Fibroblast of peridontal ligament (primary cell): Measurements from ENCODE around the gene CGB1.

Experiments
- DNase-seq: peaks from one replicate; pipeline ENCODE4 v3.0.0-alpha.2; 2010; ENCODE audit errors: extremely low read depth

CGB1 gene

DNA sequence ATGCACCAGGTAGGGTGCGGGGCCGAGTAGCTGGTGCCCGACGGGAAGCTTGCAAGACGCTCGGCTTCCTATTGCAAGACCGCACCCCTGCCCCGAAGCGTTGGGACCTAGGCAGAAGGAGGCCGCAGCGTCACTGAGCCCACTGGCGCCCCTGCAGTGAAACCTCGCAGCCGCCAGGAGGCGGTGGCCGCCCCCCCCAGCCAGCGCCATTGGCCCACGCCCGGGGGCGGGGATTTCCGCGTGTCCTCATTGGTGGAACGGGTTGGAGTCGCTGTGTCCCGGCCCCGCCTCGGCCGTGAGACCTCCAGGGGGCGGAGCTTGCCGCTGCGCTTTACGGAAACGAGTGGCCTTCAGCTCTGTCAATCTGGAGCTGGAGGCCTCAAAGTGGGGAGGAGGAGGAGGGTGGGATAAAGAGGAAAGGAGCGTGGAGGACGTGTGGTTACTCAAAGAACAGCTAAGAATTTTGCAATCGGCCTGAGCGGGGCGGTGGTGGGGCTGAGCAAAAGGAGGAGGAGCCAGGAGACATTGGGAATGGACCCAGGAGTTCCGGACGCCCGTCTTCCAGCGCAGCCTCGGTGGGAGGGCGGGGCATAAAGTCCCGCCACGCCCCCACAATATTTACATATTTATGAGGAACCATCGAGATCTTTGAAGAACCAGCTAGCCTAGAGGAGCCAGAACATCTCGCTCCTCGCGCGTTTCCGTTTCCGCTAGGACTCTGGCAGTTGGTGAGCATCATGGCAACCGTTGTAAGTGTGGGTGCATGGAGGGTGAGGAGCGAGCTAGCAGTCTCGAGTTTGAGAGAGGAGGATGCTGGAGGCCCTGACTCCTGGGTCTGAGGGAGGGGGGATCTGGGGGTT is 43.3 kb downstream of the CGB1 start, which contains the start of the genes GYS1 and RUVBL2:
GYS1 (minus strand) TSS at position 135 of the 860 bp plus-strand sequence. CDS start 197 bp downstream, outside the sequence.
RUVBL2 (plus strand) TSS at position 713 of the 860 bp plus-strand sequence; CDS start at position 738, 25 bp downstream.
- DNase-seq = peak; percentile 99

DNA sequence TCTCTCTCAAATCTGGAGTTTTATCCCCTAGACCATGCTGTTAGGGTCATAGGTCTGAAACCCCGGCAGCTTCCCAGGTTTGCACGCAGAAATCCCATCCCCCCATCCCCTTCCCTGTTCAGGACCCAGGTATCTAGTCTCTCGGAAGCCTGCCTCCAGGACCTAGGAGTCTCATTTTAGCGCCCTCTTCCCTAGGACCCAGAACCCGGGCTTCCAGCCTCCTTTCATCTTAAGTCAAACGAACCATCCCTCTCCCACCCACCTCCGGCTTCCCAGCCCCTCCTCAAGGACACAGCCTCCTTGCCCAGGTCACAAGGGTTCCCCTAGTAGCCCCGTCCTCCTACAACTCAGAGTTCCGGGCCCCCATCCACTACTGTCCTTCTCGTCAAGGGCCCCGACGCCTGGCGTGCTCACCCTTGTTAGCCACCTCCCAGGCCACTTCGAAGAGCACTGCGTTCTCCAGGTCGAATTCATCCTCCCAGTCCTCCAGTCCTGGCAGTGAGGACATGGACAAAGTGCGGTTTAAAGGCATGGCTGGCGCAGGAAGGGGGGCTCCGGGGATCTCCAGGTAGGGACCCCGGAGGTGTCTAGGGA is 44.0 kb downstream of the CGB1 start:
- no peak for DNase-seq

DNA sequence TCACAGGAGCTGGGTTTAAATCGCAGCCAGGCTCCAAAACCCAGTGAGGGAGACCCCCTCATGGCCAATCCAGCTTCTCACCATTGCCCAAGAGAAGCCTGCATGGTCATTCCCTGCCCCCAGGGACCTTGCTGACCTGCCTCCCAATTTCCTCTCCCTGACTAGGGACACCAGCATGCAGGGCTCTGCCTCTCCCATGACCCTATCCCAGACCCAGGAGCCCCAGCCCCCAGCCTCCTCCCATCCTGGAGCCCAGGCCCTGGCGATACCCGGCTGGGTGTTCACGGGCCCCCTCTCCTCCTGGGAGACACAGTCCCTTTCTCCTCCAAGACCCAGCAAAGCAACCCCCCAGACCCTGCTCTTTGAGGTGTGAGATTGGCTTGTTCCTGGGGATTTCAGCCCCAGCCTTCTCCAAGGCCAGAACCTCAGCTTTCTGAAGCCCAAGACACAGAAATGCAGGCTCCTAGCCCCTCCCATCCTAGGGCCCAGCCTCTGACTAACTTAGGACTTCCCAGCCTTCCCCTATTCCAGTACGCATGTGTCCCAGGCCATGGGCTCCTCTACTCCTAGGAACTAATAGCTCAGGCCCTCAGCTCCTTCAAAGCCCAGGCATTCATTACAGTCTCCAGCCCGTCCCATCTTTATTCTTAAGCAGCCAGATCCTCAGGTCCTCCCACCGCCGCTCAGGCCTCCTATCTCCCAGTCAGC is 44.7 kb downstream of the CGB1 start:
- DNase-seq = peak; percentile 82

DNA sequence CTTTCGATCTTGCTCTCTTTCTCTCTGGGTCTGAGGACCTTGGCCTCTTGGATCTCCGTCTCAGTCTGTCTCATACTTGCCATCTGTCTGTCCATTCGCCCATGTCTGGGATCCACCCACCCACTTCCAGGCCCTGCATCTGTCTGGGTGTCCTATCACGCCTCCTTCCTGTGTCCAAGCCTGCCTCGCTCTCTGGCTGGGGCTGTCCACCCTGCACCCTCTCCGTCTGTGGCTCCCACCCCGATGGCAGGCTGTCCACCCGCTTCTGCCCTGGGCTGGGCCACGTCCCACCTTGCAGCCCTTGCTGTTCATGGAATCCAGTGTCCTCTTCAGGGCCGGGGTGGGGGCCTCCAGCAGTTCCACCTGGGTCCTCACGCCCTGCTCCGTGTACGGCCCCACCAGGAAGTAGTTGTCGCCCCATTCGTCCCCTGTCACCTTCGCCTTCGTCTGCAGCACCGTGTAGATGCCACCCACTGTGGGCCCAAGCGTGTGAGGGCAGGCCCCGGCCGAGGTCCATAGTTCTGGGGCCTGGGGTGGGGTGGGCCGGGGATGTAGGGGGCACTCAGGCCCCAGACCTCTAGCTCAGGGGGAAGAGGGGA is 45.6 kb downstream of the CGB1 start:
- no peak for DNase-seq

DNA sequence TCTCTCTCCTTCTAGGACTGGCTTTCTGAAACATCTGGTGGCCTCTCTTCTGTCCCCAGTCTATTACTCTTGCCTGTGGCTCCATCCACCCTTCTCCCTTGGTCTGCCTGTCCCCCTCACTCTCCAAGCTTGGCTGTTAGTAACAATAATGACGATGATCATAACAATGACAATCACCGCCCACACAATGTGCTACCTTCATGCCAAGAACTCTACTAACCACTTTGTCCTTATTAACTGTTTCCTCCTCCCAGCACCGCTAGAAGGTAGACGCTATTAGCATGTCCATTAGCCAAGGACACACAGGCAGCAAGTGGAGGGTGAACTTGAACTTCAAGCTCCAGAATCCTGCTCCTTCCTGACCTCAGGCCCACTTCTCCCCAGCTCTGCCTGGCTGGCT is 46.3 kb downstream of the CGB1 start:
- DNase-seq = no peak

DNA sequence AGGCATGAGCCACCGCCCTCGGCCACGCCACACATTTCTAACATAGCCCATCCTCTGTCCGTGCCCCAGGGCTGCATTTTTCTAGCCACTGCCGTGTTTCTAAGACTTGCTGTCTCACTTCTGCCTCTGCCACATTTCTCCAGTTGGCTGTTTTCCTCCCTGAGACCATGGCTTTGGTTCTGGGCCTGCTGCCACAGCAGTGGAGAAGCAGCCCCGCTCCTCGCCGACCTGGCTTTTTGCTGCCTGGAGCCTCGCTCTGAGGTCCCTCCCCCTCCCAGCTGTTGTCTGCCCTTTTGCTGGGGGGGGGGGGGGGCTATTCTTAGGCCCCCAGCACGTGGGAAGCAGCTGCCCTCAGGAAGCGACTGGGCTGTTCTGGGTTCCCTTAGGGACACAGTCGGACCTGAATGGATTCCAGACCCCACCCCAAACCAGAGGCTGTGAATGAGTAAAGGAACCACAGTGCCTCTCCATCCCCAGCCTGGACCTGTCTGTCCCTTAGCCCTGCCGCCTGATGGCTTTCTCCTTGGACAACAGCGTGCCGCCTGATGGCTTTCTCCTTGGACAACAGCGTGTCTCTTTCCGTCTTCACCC is 46.9 kb downstream of the CGB1 start:
- DNase-seq = no peak

DNA sequence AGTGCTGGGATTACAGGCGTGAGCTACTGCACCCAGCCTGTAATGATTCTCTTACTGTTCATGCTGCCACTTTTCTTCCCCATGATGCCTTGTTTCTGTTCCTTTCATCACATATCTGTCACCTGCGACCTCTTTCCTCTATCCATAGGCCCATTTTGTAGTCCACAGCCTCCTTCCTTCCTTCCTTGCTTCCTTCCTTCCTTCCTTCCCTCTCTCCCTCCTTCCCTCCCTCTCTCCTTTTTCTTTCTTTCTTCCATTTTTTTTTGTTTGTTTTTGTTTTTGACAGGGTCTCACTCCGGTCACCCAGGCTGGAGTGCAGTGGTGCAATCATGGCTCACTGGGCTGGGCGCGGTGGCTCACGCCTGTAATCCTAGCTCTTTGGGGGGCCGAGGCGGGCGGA is 47.8 kb downstream of the CGB1 start:
- no peak for DNase-seq

DNA sequence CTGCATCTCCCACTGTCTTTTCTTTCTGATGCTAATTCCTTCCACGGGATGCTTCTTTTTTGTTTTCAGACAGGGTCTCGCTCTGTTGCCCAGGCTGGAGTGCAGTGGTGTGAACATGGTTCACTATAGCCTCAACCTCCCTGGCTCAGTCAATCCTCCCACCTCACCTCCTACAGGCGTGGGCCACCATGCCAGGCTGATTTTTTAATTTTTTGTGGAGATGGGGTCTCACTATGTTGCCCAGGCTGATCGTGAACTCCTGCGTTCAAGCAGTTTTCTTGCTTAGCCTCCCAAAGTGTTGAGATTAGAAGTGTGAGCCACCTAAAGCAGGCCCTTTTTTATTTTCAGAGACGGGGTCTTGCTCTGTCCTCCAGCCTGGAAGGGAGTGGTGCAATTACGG is 48.4 kb downstream of the CGB1 start:
- DNase-seq = no peak

DNA sequence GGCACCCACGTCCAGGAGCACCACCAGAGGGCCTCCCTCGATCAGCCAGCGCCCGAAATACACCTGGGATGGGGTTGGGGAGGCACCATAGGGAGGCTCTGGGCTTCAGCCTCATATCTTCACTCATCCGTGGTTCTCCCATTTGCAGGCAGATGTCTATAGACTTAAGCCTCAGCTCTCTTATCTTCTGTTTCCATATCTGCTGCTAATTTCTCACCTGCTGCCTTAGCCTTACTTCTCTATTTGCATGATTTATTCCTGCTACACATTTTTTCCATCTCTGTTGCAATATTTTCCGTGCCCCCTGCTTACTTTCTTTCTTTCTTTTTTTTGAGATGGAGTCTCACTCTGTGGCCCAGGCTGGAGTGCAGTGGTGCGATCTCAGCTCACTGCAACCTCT is 49.4 kb downstream of the CGB1 start:
- no peak for DNase-seq

DNA sequence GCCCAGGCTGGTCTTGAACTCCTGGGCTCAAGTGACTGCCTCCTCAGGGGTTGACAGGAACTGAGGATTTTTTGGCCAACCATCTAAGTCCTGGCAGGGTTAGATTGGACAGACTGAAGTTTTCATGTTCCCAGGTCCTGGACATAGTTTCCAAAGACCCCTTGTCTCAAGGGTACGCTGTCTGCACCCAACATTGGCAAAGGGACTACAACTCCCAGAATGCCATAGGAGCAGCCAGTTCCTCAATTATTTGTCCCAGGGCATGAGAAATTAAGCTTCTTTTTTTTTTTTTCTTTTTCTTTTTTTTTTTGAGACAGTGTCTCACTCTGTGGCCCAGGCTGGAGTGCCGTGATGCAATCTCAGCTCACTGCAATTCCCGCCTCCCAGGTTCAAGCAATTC is 50.5 kb downstream of the CGB1 start:
- DNase-seq = no peak

DNA sequence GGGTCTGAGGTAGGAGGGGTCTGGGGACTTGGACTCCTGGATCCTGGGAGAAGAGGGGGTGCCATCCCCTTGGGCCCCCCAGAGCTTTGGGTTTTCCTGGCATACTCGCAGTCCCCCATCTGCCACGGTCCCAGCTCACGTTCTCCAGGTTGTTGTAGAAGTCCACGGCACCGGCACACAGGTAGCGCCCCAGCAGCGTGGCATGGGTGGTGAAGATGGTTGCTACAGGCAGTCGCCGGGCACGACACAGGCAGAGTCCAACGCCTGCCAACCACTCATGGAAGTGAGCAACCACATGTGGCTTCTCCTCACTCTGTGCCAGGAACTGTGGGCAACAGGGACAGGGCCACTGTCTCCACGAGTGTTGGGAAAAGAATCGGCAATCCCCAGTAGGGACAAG is 51.0 kb downstream of the CGB1 start:
- no peak for DNase-seq
